Hepatocyte (in vitro differentiated cells): ENCODE measurements around the gene ANO7. TPM values are rescaled to one million over a fixed set of nuclear protein-coding genes. Genes with fewer than 3 reads are reported as not detected.

Experiments
- DNase-seq: peaks from one replicate; pipeline ENCODE4 v3.0.0-alpha.2; 2016; ENCODE audit warnings: low spot score
- H2AFZ ChIP-seq: fragments of 200-600 bp; sonication (generic); 2 replicates; pipeline ENCODE4 v1.6.0; 2016; ENCODE audit warnings: antibody characterized with exemption, mild to moderate bottlenecking
- H3K27ac ChIP-seq: fragments of 200-600 bp; sonication (generic); 2 replicates; pipeline ENCODE4 v1.5.1; 2016; ENCODE audit warnings: mild to moderate bottlenecking
- H3K27me3 ChIP-seq: fragments of 200-600 bp; sonication (generic); 2 replicates; pipeline ENCODE4 v1.6.1; 2016
- H3K36me3 ChIP-seq: fragments of 200-600 bp; sonication (generic); replicated peaks from 2 replicates; pipeline ENCODE4 v1.5.1; 2016; ENCODE audit warnings: low read depth; ENCODE audit not compliant: insufficient read depth
- H3K4me1 ChIP-seq: fragments of 200-600 bp; sonication (generic); 2 replicates; pipeline ENCODE4 v1.5.1; 2016; ENCODE audit warnings: mild to moderate bottlenecking, moderate library complexity; ENCODE audit not compliant: insufficient read depth
- H3K4me2 ChIP-seq: fragments of 200-600 bp; sonication (generic); 2 replicates; pipeline ENCODE4 v1.6.0; 2016
- H3K4me3 ChIP-seq: fragments of 200-600 bp; sonication (generic); 2 replicates; pipeline ENCODE4 v1.5.1; 2016; ENCODE audit warnings: mild to moderate bottlenecking
- H3K79me2 ChIP-seq: fragments of 200-600 bp; sonication (generic); 2 replicates; pipeline ENCODE4 v1.6.0; 2017; ENCODE audit warnings: mild to moderate bottlenecking
- H3K9me2 ChIP-seq: fragments of 200-600 bp; sonication (generic); replicated peaks from 2 replicates; pipeline ENCODE4 v1.6.0; 2017; ENCODE audit warnings: mild to moderate bottlenecking; ENCODE audit not compliant: insufficient read depth
- H3K9me3 ChIP-seq: fragments of 200-600 bp; sonication (generic); 2 replicates; pipeline ENCODE4 v1.5.1; 2016; ENCODE audit warnings: low read depth, mild to moderate bottlenecking
- H4K20me1 ChIP-seq: fragments of 200-600 bp; sonication (generic); 2 replicates; pipeline ENCODE4 v1.6.0; 2016; ENCODE audit warnings: mild to moderate bottlenecking; ENCODE audit not compliant: insufficient read depth, poor library complexity, severe bottlenecking
- CTCF ChIP-seq: fragments of 200-600 bp; sonication (generic); IDR thresholded peaks from 2 replicates; pipeline ENCODE4 v1.5.1; 2016; ENCODE audit warnings: antibody characterized with exemption, mild to moderate bottlenecking; ENCODE audit not compliant: poor library complexity
- EZH2 ChIP-seq: fragments of 200-600 bp; sonication (generic); IDR thresholded peaks from 2 replicates; pipeline ENCODE4 v1.6.1; 2016; ENCODE audit warnings: antibody characterized with exemption, mild to moderate bottlenecking, borderline replicate concordance
- EZH2phosphoT487 ChIP-seq: fragments of 200-600 bp; sonication (generic); IDR thresholded peaks from one replicate; pipeline ENCODE4 v1.6.1; 2018; ENCODE audit warnings: antibody characterized with exemption, mild to moderate bottlenecking, low read depth, moderate library complexity; ENCODE audit not compliant: unreplicated experiment, severe bottlenecking
- WGBS: methylation state at CpG from one replicate; pipeline ENCODE4 v1.1.6; 2016; ENCODE audit warnings: low lambda C conversion rate; ENCODE audit errors: missing lambda C conversion rate; 5-methylcytosine and 5-hydroxymethylcytosine counted together
- polyA plus RNA-seq: library from polyadenylated mRNA; unstranded; fragments of >200 nt; fragmentation: Nextera tagmentation; extraction: Ambion mirVana; gene quantifications from 2 replicates; pipeline ENCODE4 v1.2.1, GENCODE V29; 2016
- total RNA-seq: library from RNA; depleted of rRNA; stranded (reverse); fragments of >200 nt; gene quantifications from 2 replicates; pipeline ENCODE4 v1.2.3, GENCODE V29; 2014

ANO7 gene
- total and polyA plus RNA-seq, 2 experiments from 2014 or later = 1.00 to 1.4 TPM

- Histone ChIP-seq H3K27me3 (no peaks in the 10 kb centered on the region), H3K36me3 (no peaks in the 10 kb centered on the region), H2AFZ (no peak overlapping the region), H3K4me1 (peaks cover 4% of the 10 kb centered on the region), H3K27ac (no peak overlapping the region), H3K9me2 (no peaks in the 10 kb centered on the region), H3K4me2 (no peak overlapping the region), H4K20me1 (no peaks in the 10 kb centered on the region), H3K79me2 (no peaks in the 10 kb centered on the region), H3K9me3 (no peaks in the 10 kb centered on the region), H3K4me3 (no peak overlapping the region)
- DNase-seq = no peak
- TF ChIP-seq CTCF (no peak), EZH2 (no peak), EZH2phosphoT487 (no peak)
- WGBS = 55% methylated on average over 2 of the region's 14 CpGs
These were observed 2.6 kb downstream of the ANO7 start for GRCh38 chr2:241191081-241191480.

- H3K4me3 ChIP-seq = no peak overlapping the region
- H3K36me3 ChIP-seq = no peaks in the 10 kb centered on the region
- peaks cover under 1% of the 10 kb centered on the region for H3K4me1 ChIP-seq
- H3K27me3 ChIP-seq = no peaks in the 10 kb centered on the region
- no peaks in the 10 kb centered on the region for H4K20me1 ChIP-seq
- 84% methylated on average over 8 of the region's 8 CpGs for WGBS
- no peak overlapping the region for H3K4me2 ChIP-seq
- TF ChIP-seq CTCF = no peak
- TF ChIP-seq EZH2 = no peak
- TF ChIP-seq EZH2phosphoT487 = no peak
- no peak for DNase-seq
- H2AFZ ChIP-seq = no peak overlapping the region
- no peaks in the 10 kb centered on the region for H3K9me3 ChIP-seq
- no peak overlapping the region for H3K27ac ChIP-seq
- H3K79me2 ChIP-seq = no peaks in the 10 kb centered on the region
- H3K9me2 ChIP-seq = no peaks in the 10 kb centered on the region
These were observed 4.8 kb downstream of the ANO7 start for GRCh38 chr2:241193271-241193670.

- Histone ChIP-seq H3K9me2 (no peaks in the 10 kb centered on the region), H3K4me1 (no peaks in the 10 kb centered on the region), H3K27me3 (no peaks in the 10 kb centered on the region), H3K4me3 (no peak overlapping the region), H3K27ac (no peak overlapping the region), H3K36me3 (no peaks in the 10 kb centered on the region), H4K20me1 (no peaks in the 10 kb centered on the region), H2AFZ (no peak overlapping the region), H3K9me3 (no peaks in the 10 kb centered on the region), H3K79me2 (no peaks in the 10 kb centered on the region), H3K4me2 (no peak overlapping the region)
- 75% methylated on average over 9 of the region's 9 CpGs for WGBS
- TF ChIP-seq CTCF = no peak
- no peak for TF ChIP-seq EZH2phosphoT487
- TF ChIP-seq EZH2 = no peak
- no peak for DNase-seq
These were observed 6.3 kb downstream of the ANO7 start for GRCh38 chr2:241194811-241195210.
